H9 (cell line): ENCODE measurements around the gene ALOX5AP. TPM values are rescaled to one million over a fixed set of nuclear protein-coding genes. Genes with fewer than 3 reads are reported as not detected.

Experiments
- DNase-seq: peaks from one replicate; pipeline ENCODE4 v3.0.0-alpha.2; 2017
- H2AFZ ChIP-seq: one replicate; pipeline ENCODE4 v1.6.1; 2013; ENCODE audit warnings: mild to moderate bottlenecking, low read length, control low read depth, moderate library complexity
- H2AK5ac ChIP-seq: 2 replicates; pipeline ENCODE4 v1.6.1; 2013; ENCODE audit warnings: low read length, control low read depth, mixed read lengths; ENCODE audit not compliant: insufficient read length
- H2BK120ac ChIP-seq: one replicate; pipeline ENCODE4 v1.6.1; 2013; ENCODE audit warnings: low read depth, mild to moderate bottlenecking, low read length, control low read depth, inconsistent platforms; ENCODE audit not compliant: poor library complexity, severe bottlenecking
- H2BK12ac ChIP-seq: 2 replicates; pipeline ENCODE4 v1.6.1; 2013; ENCODE audit warnings: low read length, control low read depth, mixed read lengths, low read depth; ENCODE audit not compliant: insufficient read length
- H2BK15ac ChIP-seq: 2 replicates; pipeline ENCODE4 v1.6.1; 2013; ENCODE audit warnings: low read depth, low read length, control low read depth
- H2BK20ac ChIP-seq: one replicate; pipeline ENCODE4 v1.6.1; 2013; ENCODE audit warnings: low read depth, mild to moderate bottlenecking, low read length, control low read depth, inconsistent platforms; ENCODE audit not compliant: poor library complexity, severe bottlenecking
- H2BK5ac ChIP-seq: 2 replicates; pipeline ENCODE4 v1.6.1; 2013; ENCODE audit warnings: low read length, control low read depth, mixed read lengths; ENCODE audit not compliant: insufficient read length
- H3K14ac ChIP-seq: 2 replicates; pipeline ENCODE4 v1.6.1; 2013; ENCODE audit warnings: low read length, control low read depth; ENCODE audit not compliant: insufficient read depth
- H3K18ac ChIP-seq: 2 replicates; pipeline ENCODE4 v1.6.1; 2013; ENCODE audit warnings: low read depth, mild to moderate bottlenecking, mixed read lengths, low read length, control low read depth; ENCODE audit not compliant: insufficient read length
- H3K23ac ChIP-seq: 2 replicates; pipeline ENCODE4 v1.6.1; 2013; ENCODE audit warnings: low read length, control low read depth, mixed read lengths, low read depth; ENCODE audit not compliant: insufficient read length
- H3K23me2 ChIP-seq: 2 replicates; pipeline ENCODE4 v1.6.1; 2013; ENCODE audit warnings: low read depth, mild to moderate bottlenecking, mixed read lengths, low read length, control low read depth; ENCODE audit not compliant: insufficient read length, poor library complexity, severe bottlenecking
- H3K27ac ChIP-seq: 2 replicates; pipeline ENCODE4 v1.5.1; 2013; ENCODE audit warnings: low read length, control low read depth, mixed read lengths, low read depth; ENCODE audit not compliant: insufficient read length
- H3K27me3 ChIP-seq: 2 replicates; pipeline ENCODE4 v1.6.1; 2013; ENCODE audit warnings: low read length, control low read depth, inconsistent platforms; ENCODE audit not compliant: insufficient read depth
- H3K4ac ChIP-seq: 2 replicates; pipeline ENCODE4 v1.6.1; 2013; ENCODE audit warnings: low read depth, mild to moderate bottlenecking, control low read depth, inconsistent platforms, low read length, moderate library complexity
- H3K4me1 ChIP-seq: 2 replicates; pipeline ENCODE4 v1.6.1; 2013; ENCODE audit warnings: low read length, control low read depth, inconsistent platforms; ENCODE audit not compliant: insufficient read depth
- H3K4me2 ChIP-seq: 2 replicates; pipeline ENCODE4 v1.6.1; 2013; ENCODE audit warnings: low read length, control low read depth, mixed read lengths; ENCODE audit not compliant: insufficient read length, insufficient read depth
- H3K56ac ChIP-seq: 2 replicates; pipeline ENCODE4 v1.6.1; 2013; ENCODE audit warnings: low read depth, mild to moderate bottlenecking, mixed read lengths, low read length, control low read depth; ENCODE audit not compliant: insufficient read length
- H3K79me1 ChIP-seq: 2 replicates; pipeline ENCODE4 v1.6.1; 2013; ENCODE audit warnings: low read depth, mild to moderate bottlenecking, moderate library complexity, low read length, control low read depth, inconsistent platforms; ENCODE audit not compliant: insufficient read depth, poor library complexity, severe bottlenecking
- H3K79me2 ChIP-seq: 2 replicates; pipeline ENCODE4 v1.6.1; 2013; ENCODE audit warnings: low read length, control low read depth, inconsistent platforms; ENCODE audit not compliant: insufficient read depth
- H3K9ac ChIP-seq: 2 replicates; pipeline ENCODE4 v1.6.1; 2013; ENCODE audit warnings: low read length, control low read depth, mixed read lengths; ENCODE audit not compliant: insufficient read length; ENCODE audit errors: extremely low read depth
- H3K9me3 ChIP-seq: one replicate; pipeline ENCODE4 v1.6.1; 2013; ENCODE audit warnings: low read depth, low read length, inconsistent platforms; ENCODE audit not compliant: control insufficient read depth
- H3T11ph ChIP-seq: one replicate; pipeline ENCODE4 v1.6.1; 2013; ENCODE audit warnings: mild to moderate bottlenecking, low read length, control low read depth, inconsistent platforms
- H4K20me1 ChIP-seq: one replicate; pipeline ENCODE4 v1.6.1; 2013; ENCODE audit not compliant: control insufficient read depth, insufficient read length, insufficient read depth
- H4K5ac ChIP-seq: 2 replicates; pipeline ENCODE4 v1.6.1; 2013; ENCODE audit warnings: low read depth, mild to moderate bottlenecking, mixed read lengths, low read length, control low read depth; ENCODE audit not compliant: insufficient read length
- H4K8ac ChIP-seq: replicated peaks from 2 replicates; pipeline ENCODE4 v1.6.1; 2013; ENCODE audit warnings: low read length, control low read depth, mixed read lengths, low read depth; ENCODE audit not compliant: insufficient read length
- H4K91ac ChIP-seq: 2 replicates; pipeline ENCODE4 v1.6.1; 2013; ENCODE audit warnings: low read depth, mild to moderate bottlenecking, moderate library complexity, mixed read lengths, low read length, control low read depth; ENCODE audit not compliant: insufficient read length
- H3K27ac Mint-ChIP-seq, 3 experiments: 2 replicates in 2 of 3; 3 replicates in 1 of 3; pipeline ENCODE4 v1.8.0; 2020 to 2021; ENCODE audit warnings: mixed read lengths in 3 of 3, mild to moderate bottlenecking in 1 of 3, moderate library complexity in 1 of 3
- H3K27me3 Mint-ChIP-seq: 2 replicates; pipeline ENCODE4 v1.8.0; 2021; ENCODE audit warnings: low read depth, mild to moderate bottlenecking, moderate library complexity, mixed read lengths
- H3K36me3 Mint-ChIP-seq, 3 experiments: 2 replicates in 2 of 3; 3 replicates in 1 of 3; pipeline ENCODE4 v1.8.0; 2020 to 2021; ENCODE audit warnings: low read depth in 3 of 3, mixed read lengths in 3 of 3; ENCODE audit not compliant: insufficient read depth in 1 of 3
- H3K4me1 Mint-ChIP-seq, 2 experiments: 2 replicates each; pipeline ENCODE4 v1.8.0; 2020; ENCODE audit warnings: mixed read lengths in 2 of 2
- H3K4me3 Mint-ChIP-seq, 2 experiments: 2 replicates in 1 of 2; 3 replicates in 1 of 2; pipeline ENCODE4 v1.8.0; 2020 to 2021; ENCODE audit warnings: mild to moderate bottlenecking in 2 of 2, mixed read lengths in 2 of 2, moderate library complexity in 1 of 2
- H3K9me3 Mint-ChIP-seq, 2 experiments: 2 replicates in 1 of 2; 3 replicates in 1 of 2; pipeline ENCODE4 v1.8.0; 2020; ENCODE audit warnings: mild to moderate bottlenecking in 2 of 2, mixed read lengths in 2 of 2, moderate library complexity in 1 of 2
- CTCF ChIP-seq: fragments of 200-600 bp; sonication (generic); conservative IDR thresholded peaks from 3 replicates; pipeline ENCODE4 v1.8.0; 2021; ENCODE audit warnings: antibody characterized with exemption, mild to moderate bottlenecking
- WGBS: extraction: QIAGEN DNeasy Blood & Tissue Kit; methylation state at CpG from one replicate; pipeline ENCODE4 v1.1.7; 2013; ENCODE audit warnings: missing lambda C conversion rate, low lambda C conversion rate, mixed read lengths; ENCODE audit not compliant: insufficient read length; ENCODE audit errors: extremely low coverage; 5-methylcytosine and 5-hydroxymethylcytosine counted together
- total RNA-seq: library from RNA; stranded (reverse); gene quantifications from 2 replicates; pipeline ENCODE4 v1.2.1, GENCODE V29; 2021

ALOX5AP gene
- total RNA-seq, 1 experiment from 2014 or later, result not detected

DNA sequence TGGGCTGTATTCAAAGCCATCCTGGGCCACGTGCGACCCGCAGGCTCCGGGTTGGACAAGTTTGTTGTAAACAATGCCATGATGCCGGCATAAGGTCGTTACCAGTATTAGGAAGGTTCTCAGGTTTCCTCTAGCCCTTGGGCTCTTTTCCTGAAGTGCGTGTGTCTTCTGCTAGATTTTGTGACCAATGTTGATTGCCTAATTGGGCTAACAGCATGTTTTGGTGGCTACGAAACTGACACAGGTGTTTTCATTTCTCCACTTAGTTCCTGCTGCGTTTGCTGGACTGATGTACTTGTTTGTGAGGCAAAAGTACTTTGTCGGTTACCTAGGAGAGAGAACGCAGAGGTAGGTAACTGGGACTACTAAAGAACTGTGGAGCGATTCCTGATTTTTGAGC, 20.3 kb downstream of the ALOX5AP start:
- Mint-ChIP-seq H3K27ac (no peak overlapping the region), H3K4me1 (no peaks in the 10 kb centered on the region), H3K36me3 (no peaks in the 10 kb centered on the region), H3K27me3 (no peaks in the 10 kb centered on the region), H3K9me3 (no peaks in the 10 kb centered on the region; a peak in 1 of 5 replicates), H3K4me3 (no peak overlapping the region)
- Histone ChIP-seq H4K91ac (no peak overlapping the region), H2BK12ac (no peak overlapping the region), H2AK5ac (no peak overlapping the region), H2BK120ac (no peak overlapping the region), H3K27ac (no peak overlapping the region), H3K9ac (no peak overlapping the region), H3T11ph (no peak overlapping the region), H3K4ac (no peak overlapping the region), H4K5ac (no peak overlapping the region), H3K23me2 (no peaks in the 10 kb centered on the region), H3K56ac (no peak overlapping the region), H2BK15ac (no peak overlapping the region), H3K14ac (no peak overlapping the region), H3K18ac (no peak overlapping the region), H3K4me1 (no peaks in the 10 kb centered on the region), H3K4me2 (no peak overlapping the region), H3K79me1 (no peaks in the 10 kb centered on the region), H3K79me2 (no peaks in the 10 kb centered on the region), H3K23ac (no peak overlapping the region), H2BK5ac (no peak overlapping the region), H4K8ac (no peak overlapping the region), H3K27me3 (no peaks in the 10 kb centered on the region), H4K20me1 (no peaks in the 10 kb centered on the region), H2BK20ac (no peak overlapping the region), H3K9me3 (no peaks in the 10 kb centered on the region), H2AFZ (no peak overlapping the region)
- DNase-seq, result no peak
- no CpG with 5 or more reads among the region's 12 CpGs for WGBS
- TF ChIP-seq CTCF, result no peak
